BJ (cell line): ENCODE measurements around the gene NRCAM. TPM values are rescaled to one million over a fixed set of nuclear protein-coding genes. Genes with fewer than 3 reads are reported as not detected.
"Not testable (repeated sequence)": the region's sequence is repeated elsewhere in the genome, so short reads cannot be mapped to it uniquely, and the experiment has no call there.

Source experiments
- CTCF ChIA-PET: fragments of 350-600 bp; formaldehyde crosslinking; extraction: SDS; loops from one replicate; lab custom pipeline; 2021; ENCODE audit warnings: antibody characterized with exemption, inconsistent platforms; lab: Yijun Ruan, JAX
- POLR2A ChIA-PET: fragments of 300-600 bp; sonication (Branson Sonifier 250); formaldehyde crosslinking; extraction: SDS; loops from one replicate; lab custom pipeline; 2021; ENCODE audit warnings: antibody characterized with exemption; lab: Charles Lee
- DNase-seq: peaks from one replicate; pipeline ENCODE4 v3.0.0-alpha.2; 2011; ENCODE audit warnings: low read depth
- H3K27me3 ChIP-seq: 2 replicates; pipeline ENCODE4 v1.6.0; 2011; ENCODE audit warnings: low read length; ENCODE audit not compliant: control insufficient read depth, insufficient read depth
- H3K36me3 ChIP-seq: 2 replicates; pipeline ENCODE4 v1.5.1; 2011; ENCODE audit warnings: low read length; ENCODE audit not compliant: control insufficient read depth, insufficient read depth
- H3K4me3 ChIP-seq: 2 replicates; pipeline ENCODE4 v1.5.1; 2011; ENCODE audit warnings: low read depth, mild to moderate bottlenecking, control low read depth, low read length
- CTCF ChIP-seq: IDR thresholded peaks from 2 replicates; pipeline ENCODE4 v1.5.1; 2011; ENCODE audit warnings: low read depth, mild to moderate bottlenecking, control low read depth, inconsistent platforms, low read length, moderate library complexity; ENCODE audit not compliant: insufficient read depth
- polyA plus RNA-seq: library from polyadenylated mRNA; depleted of rRNA; stranded (reverse); fragments of >200 nt; gene quantifications from 2 replicates; pipeline ENCODE4 v1.2.3, GENCODE V29; 2011

NRCAM gene
- polyA plus RNA-seq, 1 experiment = 1.1 TPM

- H3K4me3 ChIP-seq = no peak overlapping the region
- ChIA-PET POLR2A (no interaction called here), CTCF (interaction anchor here (1.4 kb wide), 1 partner anchor 8 kb away, joined by 3 read pairs; no protein-coding TSS in a partner anchor)
- TF ChIP-seq CTCF = no peak
- H3K27me3 ChIP-seq = no peaks in the 10 kb centered on the region
- DNase-seq = no peak
- H3K36me3 ChIP-seq = no peaks in the 10 kb centered on the region
Observed at GRCh38 chr7:108282427-108282996, 173.7 kb downstream of the NRCAM start.

GRCh38 chr7:108280136-108280535 lies 176.1 kb downstream of the NRCAM start:
- no peak for DNase-seq
- no peak for TF ChIP-seq CTCF
- CTCF ChIA-PET = interaction anchor here (1.6 kb wide), 1 partner anchor 13 kb away, joined by 4 read pairs; no protein-coding TSS in a partner anchor
- Histone ChIP-seq H3K36me3 (no peaks in the 10 kb centered on the region), H3K4me3 (no peak overlapping the region), H3K27me3 (no peaks in the 10 kb centered on the region)
- POLR2A ChIA-PET = no interaction called here

GRCh38 chr7:108278776-108279175 lies 177.5 kb downstream of the NRCAM start:
- Histone ChIP-seq H3K27me3 (no peaks in the 10 kb centered on the region), H3K36me3 (no peaks in the 10 kb centered on the region), H3K4me3 (no peak overlapping the region)
- no peak for DNase-seq
- ChIA-PET POLR2A (no interaction called here), CTCF (no interaction called here)
- no peak for TF ChIP-seq CTCF

GRCh38 chr7:108278281-108278680 lies 178.0 kb downstream of the NRCAM start:
- TF ChIP-seq CTCF = no peak
- CTCF ChIA-PET = no interaction called here
- POLR2A ChIA-PET = no interaction called here
- Histone ChIP-seq H3K27me3 (no peaks in the 10 kb centered on the region), H3K4me3 (no peak overlapping the region), H3K36me3 (no peaks in the 10 kb centered on the region)
- DNase-seq = no peak

GRCh38 chr7:108274447-108274846 lies 181.8 kb downstream of the NRCAM start:
- CTCF ChIA-PET, DNase-seq, POLR2A ChIA-PET, H3K4me3 ChIP-seq, H3K27me3 ChIP-seq, H3K36me3 ChIP-seq: not testable (repeated sequence)

- DNase-seq, POLR2A ChIA-PET, CTCF ChIA-PET, H3K27me3 ChIP-seq, H3K4me3 ChIP-seq, H3K36me3 ChIP-seq: not testable (repeated sequence)
Observed at GRCh38 chr7:108272891-108273290, 183.3 kb downstream of the NRCAM start.
